Measurements from ENCODE around the gene LPXN.

- no peak for TF ChIP-seq CTCF (IDR thresholded peaks at IDR 0.05)
- TF ChIP-seq ZFX (IDR thresholded peaks at IDR 0.05; ENCODE audit: borderline replicate concordance), result no peak
Measured at GRCh38 chr11:58498464-58498863, 77.2 kb downstream of the LPXN start.

Data from 22Rv1 (cell line).